Measurements from ENCODE around the gene NFKB2.

The NFKB2 gene

GRCh38 chr10:102449321-102450123 is 54.0 kb downstream of the NFKB2 start:
- H3K36me3 ChIP-seq (ENCODE audit: control insufficient read depth in 2 of 2, insufficient read depth in 1 of 2, low read length in 2 of 2) = peaks cover 14 to 22% of the 10 kb centered on the region in 2 experiments; a peak in 2 of 3 replicates
- H3K27ac ChIP-seq (ENCODE audit: extremely low read depth, low read depth, low read length) = peak overlapping the region; percentile 97
- H3K4me3 ChIP-seq (ENCODE audit: low read depth, low read length) = peak overlapping the region; percentile 73
- POLR2A ChIA-PET = interaction anchor here (0.7 to 5.3 kb wide), 10 partner anchors 9 to 250 kb away, joined by 4 to 60 read pairs (median 10); partner anchors contain the start of genes CUEDC2 and FBXL15
- peaks cover 5% of the 10 kb centered on the region for H3K4me1 ChIP-seq (ENCODE audit: control insufficient read depth, insufficient read depth, low read length)
- CTCF ChIA-PET = interaction anchor here (0.5 to 2.2 kb wide), 5 partner anchors 27 to 135 kb away, joined by 3 to 16 read pairs (median 4); no protein-coding TSS in a partner anchor
- no peaks in the 10 kb centered on the region for H3K9me3 ChIP-seq (ENCODE audit: control insufficient read depth, insufficient read depth, low read depth, low read length)
- no peak for TF ChIP-seq ZNF341 (tag by site-specific recombination; IDR thresholded peaks at IDR 0.05; ENCODE audit: low read depth)
- TF ChIP-seq ZNF24 (tag by site-specific recombination; IDR thresholded peaks at IDR 0.05) = no peak
- no peak for TF ChIP-seq ATF2 (tag by site-specific recombination; IDR thresholded peaks at IDR 0.05; ENCODE audit: low read depth)
- TF ChIP-seq ZBTB17 (tag by site-specific recombination; IDR thresholded peaks at IDR 0.05) = 0 out of 2 replicates have a peak, but pooled peaks have one; percentile 30
- TF ChIP-seq ZBTB11 (tag by site-specific recombination; conservative IDR thresholded peaks at IDR 0.05; ENCODE audit: low read depth) = no peak
- no peak for TF ChIP-seq ZNF112 (tag by site-specific recombination; IDR thresholded peaks at IDR 0.05)
- TF ChIP-seq ZNF664 (tag by site-specific recombination; IDR thresholded peaks at IDR 0.05) = no peak
- TF ChIP-seq ZBTB44 (tag by site-specific recombination; IDR thresholded peaks at IDR 0.05) = no peak
- TF ChIP-seq IKZF3 (tag by site-specific recombination; IDR thresholded peaks at IDR 0.05) = no peak
- no peak for TF ChIP-seq ZNF248 (tag by site-specific recombination; IDR thresholded peaks at IDR 0.05)
- no peak for TF ChIP-seq ZNF433 (tag by site-specific recombination; IDR thresholded peaks at IDR 0.05; ENCODE audit: low read depth)
- TF ChIP-seq MYNN (tag by site-specific recombination; IDR thresholded peaks at IDR 0.05; ENCODE audit: borderline replicate concordance) = no peak
- TF ChIP-seq ZIC2 (tag by site-specific recombination; IDR thresholded peaks at IDR 0.05) = peak; percentile 34
- TF ChIP-seq EGR2 (tag by site-specific recombination; IDR thresholded peaks at IDR 0.05; ENCODE audit: low read depth) = peak; percentile 75
- no peak for TF ChIP-seq ZNF274 (IDR thresholded peaks at IDR 0.05; ENCODE audit: low read length)
- TF ChIP-seq ZNF274 (tag by site-specific recombination; IDR thresholded peaks at IDR 0.05; ENCODE audit: borderline replicate concordance) = no peak
- TF ChIP-seq ZNF280C (tag by site-specific recombination; IDR thresholded peaks at IDR 0.05) = no peak
- no peak for TF ChIP-seq ZNF843 (tag by site-specific recombination; IDR thresholded peaks at IDR 0.05)
- TF ChIP-seq ZBTB8A (tag by site-specific recombination; IDR thresholded peaks at IDR 0.05) = no peak
- peak; percentile 53 for TF ChIP-seq KLF1 (tag by site-specific recombination; IDR thresholded peaks at IDR 0.05)
- no peak for TF ChIP-seq REPIN1 (tag by site-specific recombination; IDR thresholded peaks at IDR 0.05; ENCODE audit: low read depth)
- no peak; the same call in 1 of the 2 replicates for TF ChIP-seq ZNF366 (tag by site-specific recombination; conservative IDR thresholded peaks at IDR 0.05)
- peak; percentile 10; the same call in 1 of the 2 replicates for TF ChIP-seq WT1 (tag by site-specific recombination; IDR thresholded peaks at IDR 0.05)
- peak; percentile 52; the same call in 1 of the 2 replicates for TF ChIP-seq KLF9 (tag by site-specific recombination; IDR thresholded peaks at IDR 0.05; ENCODE audit: low read depth)
- peak; percentile 95 for TF ChIP-seq PRDM10 (tag by site-specific recombination; IDR thresholded peaks at IDR 0.05)
